Stimulated activated CD4-positive, alpha-beta T cell treated with anti-CD3 and anti-CD28 coated beads, Interleukin-4, amount 100 ng/mL, for 4 hours (primary cell): Measurements from ENCODE around the gene TTYH2.

Experiments
- DNase-seq, 2 experiments: peaks; one replicate each; pipeline ENCODE4 v3.0.0-alpha.2; 2020

TTYH2 gene

DNA sequence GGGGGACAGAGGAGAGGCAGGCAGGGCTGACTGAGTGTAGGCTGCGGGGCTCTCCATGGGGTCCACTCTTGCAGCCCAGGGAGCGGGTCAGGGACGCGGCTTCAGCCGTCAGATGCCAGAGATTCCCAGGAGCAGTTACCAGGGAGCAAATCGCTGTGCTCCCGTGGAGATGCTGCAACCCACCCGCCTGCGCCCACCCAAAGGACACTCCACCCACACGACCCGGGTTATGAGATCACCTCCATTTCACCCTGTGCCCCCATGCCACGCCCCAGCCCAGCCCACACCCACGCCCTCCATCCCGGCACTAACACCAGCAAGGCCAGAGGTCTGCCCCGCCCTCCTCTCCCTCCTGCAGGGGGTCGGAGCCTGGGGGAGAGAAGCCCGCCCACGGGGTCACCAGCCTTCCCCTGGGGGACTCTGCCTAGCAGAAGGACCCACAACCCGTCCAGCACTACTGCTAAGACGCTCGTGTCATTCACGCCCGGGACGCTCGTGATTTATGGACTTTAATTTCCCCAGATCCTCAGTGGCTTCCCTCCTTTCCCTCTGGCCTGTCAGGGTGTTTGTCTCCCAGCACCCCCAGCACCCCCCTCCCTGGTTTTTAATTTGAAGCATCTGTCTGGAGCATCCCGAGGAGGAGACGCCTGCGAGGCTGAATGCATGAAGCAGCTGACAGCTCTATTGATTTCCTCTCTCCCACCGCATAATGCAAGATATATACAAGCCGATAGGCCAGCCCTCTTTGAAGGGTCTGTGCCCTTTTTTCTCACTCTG is 16.6 kb upstream of the TTYH2 start:
- DNase-seq = no peak

DNA sequence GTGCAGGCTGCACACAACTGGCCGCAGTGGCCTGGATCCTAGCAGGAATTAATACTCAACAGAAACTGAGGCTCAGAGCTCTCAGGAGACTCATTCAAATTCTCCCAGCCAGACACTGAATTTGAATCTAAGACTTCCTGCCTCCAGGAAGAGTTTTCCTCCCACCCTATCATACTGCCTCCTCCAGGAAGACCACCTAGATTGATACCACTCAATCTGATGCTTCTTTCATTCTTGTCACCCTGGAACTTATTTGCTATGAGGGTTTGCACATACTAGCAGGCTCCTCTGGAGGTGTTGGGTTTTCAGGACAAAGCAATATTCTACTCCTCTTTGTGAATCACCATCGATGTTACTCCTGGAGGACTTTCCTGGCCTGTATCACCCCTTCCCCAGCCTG is 15.6 kb upstream of the TTYH2 start:
- DNase-seq = no peak

DNA sequence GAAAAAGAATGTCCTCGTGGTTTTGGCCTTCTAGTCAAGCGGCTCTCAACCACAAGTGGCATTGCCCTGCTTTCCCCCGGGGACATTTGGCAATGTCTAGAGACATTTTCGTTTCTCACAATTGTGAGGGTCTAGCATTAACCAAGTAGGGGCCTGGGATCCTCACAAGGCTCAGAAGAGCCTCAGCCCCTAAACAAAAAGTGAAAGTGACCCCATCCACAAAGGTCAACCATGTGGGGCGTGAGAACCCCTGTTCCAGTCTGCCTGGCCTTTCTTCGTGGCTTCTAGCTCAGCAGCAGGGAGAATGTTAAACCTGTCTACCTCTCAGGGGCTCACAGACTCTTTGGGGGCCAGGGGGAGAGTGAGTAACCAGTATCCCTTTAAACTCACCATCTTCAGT is 14.7 kb upstream of the TTYH2 start:
- no peak for DNase-seq

DNA sequence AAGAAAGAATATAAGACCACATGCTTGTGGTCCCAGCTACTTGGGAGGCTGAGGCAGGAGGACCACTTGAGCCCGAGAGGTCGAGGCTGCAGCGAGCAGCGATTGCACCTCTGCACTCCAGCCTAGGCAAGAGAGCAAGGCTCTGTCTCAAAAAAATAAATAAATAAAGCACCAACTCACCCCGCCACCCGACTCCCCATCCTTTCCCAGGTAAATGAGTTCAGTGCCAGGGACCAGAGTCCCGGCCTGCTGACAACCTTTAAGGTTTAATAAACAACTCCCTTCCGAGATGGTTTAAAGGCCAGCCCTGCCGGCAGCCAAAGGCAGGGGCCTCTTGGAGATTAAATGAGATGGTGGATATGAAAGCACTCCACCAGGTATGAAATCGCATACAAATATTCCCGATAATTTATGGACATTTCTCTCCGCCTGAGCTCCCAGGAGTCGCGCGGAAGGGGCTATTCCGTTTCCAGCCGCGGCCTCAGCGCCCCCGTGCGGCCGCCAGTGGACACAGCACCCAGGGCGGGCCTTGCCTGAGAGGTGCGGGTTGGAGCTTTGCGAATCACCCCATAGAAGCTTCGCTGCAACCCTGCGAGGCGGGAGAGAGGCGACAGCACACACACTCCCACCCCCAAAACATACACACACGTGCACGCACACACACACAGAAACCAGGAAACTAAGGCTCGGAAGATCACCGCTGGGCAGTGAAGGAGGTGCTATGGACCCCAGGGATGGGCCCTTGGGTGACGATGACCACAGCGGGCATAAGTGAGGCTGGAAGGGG is 13.9 kb upstream of the TTYH2 start:
- DNase-seq = peak; percentile 46 to 65

DNA sequence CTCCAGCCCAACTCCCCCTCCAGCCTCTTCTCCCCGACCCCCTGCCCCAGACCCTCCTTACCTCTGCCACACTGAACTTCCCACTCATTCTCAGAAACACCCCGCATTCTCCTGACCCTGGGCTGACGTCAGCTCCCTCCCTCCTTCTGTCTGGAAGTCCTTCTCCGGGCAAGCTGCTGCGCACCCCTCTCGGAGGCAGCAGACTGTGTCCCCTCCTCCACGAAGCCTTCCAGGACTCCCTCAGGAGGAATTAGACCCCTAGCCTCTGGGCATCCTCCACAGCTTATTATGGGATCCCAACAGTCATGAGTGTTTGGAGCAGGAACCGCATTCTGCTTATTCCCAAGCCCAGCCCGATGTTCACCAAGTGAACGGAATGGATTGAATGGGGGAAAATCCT is 13.3 kb upstream of the TTYH2 start:
- DNase-seq = no peak

DNA sequence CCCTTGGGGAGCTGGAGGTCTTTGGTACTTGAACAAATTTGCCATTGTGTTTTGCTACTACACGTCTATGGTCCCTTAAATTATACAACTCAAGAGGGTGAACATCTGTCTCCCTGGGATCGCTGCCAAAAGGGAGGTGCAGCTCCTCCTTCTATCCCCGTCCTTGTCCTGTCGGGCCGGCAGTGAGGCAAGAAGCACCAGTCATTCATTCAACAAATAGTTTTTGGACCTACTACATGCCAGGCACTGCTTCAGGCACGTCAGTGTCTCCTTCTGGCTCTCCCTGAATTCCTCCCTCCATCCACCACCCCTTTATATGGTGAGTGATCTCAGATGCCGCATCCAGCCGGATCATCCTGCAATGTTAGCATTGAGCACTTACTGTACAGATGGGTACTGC is 12.1 kb upstream of the TTYH2 start:
- no peak for DNase-seq

DNA sequence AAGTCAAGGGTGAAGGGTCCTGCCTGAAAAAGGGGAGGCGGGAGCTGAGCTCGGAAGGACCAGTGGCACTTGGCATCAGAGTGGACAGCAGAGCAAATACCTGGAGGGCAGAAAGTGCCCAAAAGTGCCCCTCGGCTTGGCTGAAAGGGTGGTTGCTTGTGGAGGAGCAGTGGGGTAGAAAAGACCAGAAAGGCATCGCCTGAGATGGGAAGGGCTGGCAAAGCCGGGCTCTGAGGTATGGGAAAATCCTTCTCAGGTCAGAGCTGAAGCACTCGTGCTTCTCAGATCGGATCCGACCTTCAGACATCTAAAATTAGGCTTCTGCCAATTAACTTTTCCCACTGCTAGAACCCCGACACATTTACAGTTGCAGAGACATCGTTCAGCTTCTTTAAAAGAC is 11.4 kb upstream of the TTYH2 start:
- no peak for DNase-seq

DNA sequence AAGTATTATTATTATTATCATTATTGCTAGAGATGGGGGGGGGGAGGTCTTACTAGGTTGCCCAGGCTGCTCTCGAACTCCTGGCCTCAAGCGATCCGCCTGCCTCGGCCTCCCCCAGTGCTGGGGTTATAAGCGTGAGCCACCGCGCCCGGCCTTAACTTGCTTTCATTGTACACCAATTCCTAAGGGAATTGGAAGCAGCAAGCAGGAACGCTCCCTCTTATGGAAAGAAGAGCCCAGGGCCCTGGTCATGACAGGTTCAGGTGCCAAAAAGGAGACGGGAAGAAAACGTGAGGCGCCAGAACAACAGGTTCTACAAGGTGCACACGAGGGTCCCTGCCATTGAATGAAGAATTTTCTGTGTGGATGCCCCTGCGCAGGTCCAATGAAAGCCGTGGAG is 10.4 kb upstream of the TTYH2 start:
- no peak for DNase-seq

DNA sequence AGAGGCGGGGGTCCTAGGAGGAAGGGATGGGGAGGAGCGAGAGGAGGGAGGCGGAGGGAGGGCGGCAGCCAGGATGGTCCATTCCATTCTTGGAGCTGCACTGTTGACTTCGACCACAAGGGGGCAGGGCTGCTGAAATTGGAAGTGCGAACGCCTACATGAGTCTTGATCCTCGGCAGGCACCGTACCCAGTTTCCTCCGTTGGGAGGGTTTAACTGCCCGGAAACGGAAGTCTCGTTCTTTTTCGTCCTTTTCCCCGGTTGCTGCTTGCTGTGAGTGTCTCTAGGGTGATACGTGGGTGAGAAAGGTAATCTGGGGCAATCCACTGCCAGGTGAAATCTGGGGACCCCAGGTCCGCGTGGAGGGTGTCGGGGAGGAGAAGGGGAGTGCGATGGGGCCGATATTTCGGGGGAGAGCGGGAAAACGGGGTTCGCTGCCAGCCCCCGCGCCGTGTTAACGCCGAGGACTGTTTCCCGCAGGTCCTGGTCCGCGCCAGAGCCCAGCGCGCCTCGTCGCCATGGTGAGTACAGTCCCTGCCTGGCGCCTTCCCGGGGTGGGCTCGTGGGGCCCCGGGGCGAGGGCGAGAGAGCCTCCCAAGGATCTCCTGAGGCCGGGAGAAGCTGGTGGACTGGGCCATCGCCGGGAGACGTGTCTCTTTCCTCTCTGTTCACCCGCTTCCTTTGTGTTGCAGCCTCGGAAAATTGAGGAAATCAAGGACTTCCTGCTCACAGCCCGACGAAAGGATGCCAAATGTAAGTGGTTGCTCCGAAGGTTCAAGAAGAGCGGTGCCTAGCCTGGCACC is 9.7 kb upstream of the TTYH2 start, which contains the start of gene RPL38:
RPL38 (plus strand) TSS at position 240 of the 802 bp plus-strand sequence; CDS start at position 518, 278 bp downstream.
- DNase-seq = peak; percentile 93 to 95

DNA sequence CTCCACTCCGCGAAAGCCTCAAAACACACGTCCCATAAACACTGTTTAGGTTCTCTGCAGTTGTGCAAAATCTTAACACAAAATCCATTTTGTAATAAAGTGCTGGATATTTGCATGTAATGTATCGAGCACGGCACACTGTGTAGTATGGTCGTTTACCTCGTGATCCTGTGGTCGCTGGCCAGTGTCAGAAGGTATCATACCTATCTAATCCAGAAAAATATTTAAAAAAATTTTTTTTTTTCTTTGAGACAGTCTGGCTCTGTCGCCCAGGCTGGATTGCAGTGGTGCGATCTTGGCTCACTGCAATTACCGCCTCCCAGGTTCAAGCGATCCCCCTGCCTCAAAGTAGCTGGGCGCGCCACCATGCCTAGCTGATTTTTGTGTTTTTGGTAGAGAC is 8.9 kb upstream of the TTYH2 start:
- DNase-seq = no peak

DNA sequence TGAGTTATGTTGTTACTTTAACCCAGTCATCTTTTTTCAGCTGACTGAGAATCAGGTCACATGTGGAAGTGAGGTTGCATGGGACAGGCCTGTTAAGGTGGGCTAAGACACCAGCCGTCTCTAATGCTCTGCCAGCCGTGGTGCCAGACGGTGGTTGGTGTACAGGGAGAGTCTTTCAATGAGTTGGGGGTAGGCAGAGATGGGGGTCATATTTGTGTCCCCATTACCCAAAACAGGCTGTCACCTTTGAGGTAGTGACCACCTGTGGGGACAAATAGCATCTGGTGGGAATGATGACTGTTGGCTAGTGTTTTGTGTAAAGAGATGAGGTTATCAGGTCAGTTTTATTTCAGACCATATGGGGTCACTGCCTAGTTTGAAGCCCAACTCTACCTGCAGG is 8.1 kb upstream of the TTYH2 start:
- DNase-seq = no peak

DNA sequence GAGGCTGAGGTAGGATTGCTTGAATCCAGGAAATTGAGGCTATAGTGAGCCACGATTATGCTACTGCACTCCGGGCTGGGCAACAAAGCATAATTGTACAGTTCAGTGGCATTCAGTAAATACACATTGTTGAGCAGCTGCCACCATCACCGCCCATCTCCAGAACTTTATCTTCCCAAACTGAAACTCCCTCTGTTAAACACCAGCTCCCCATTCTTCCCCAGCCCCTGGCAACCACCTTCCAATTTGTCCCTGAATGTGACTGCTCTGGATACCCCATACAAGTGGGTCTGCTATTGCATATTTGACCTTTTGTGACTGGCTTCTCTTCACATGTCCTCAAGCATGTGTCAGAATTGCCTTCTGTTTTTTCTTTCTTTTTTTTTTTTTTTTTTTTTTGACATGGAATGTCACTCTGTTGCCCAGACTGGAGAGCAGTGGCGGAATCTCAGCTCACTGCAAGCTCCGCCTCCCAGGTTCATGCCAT is 7.0 kb upstream of the TTYH2 start:
- no peak for DNase-seq

DNA sequence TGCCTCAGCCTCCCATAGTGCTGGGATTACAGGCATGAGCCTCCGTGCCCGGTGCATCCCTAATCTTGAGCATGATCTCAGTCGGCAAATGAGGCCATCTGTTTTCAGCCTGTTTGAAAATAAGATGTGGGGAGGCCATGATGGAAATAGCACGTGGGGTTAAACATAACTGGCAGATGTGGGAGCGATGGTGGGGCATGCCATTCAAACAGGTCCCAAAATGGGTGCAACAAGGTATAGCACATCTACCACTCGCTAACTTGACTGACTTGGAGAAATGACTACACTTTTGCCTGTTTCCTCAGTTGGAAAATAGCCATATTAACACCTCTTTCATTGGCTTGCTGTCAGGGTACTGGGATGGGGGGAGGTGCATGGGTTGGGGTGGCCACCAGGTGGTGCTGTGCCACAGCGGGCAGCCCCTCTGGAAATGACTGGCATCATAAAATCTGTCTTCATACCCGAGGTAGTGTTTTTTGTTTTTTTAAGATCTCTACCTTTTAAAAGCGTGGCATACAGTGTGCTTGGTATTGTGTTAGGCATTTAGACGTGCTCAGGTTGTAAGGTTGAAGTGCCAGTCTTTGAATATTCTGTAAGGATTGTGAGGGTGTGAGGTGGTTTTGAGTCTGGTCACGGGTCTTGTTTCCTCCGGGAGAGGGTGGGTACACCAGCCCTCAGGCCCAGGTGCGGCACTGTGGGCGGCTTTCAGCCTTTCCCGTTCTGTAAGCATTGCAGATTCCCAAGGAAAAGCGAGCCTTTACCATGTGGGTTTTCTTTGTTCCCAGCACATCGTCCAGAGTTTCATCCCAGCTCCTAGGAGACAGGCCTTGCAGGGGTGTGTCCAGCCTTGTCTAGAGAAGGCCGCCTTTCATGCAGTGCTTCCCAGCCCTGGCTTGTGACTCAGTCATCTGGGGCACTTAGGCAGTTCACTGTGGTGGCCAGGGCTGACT is 2.9 kb upstream of the TTYH2 start:
- peak; percentile 65 to 70 for DNase-seq

DNA sequence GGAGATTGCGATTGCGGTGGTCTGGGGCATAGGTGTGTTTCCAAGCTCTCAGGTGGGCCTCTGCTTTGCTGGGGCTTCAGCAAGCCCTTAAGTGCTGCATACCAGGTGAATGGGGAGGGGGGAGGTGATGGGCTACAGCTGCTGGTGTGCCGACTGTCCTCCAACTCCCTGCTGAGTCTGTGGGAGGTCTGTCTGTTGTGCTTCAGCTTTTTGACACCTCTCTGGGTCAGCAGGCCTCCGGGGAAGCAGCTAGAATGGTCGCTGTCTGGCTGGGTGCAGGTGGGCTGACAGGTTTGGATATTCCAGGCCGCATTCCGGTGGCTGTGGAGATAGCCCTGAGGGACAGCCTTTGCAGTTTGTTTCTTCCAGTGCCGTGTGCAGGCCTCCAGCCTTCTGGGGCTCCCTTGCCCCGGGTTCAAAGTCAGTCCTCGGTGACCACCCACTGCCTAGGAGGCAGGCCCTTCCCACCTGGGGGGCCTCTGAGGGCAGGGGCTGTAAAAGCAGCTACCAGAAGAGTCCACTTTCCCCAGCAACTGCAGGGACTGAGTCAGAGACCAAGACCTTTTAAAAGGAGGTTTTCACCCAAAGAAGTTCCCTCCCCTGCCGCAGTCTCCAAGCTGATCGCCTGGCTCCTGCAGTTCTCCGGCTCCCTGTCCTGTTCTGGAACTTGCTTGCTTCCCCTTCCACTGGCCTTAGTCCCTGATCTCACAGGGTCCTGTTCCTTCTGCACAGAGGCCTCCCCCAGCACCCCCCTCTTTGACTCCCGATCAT is 2.0 kb upstream of the TTYH2 start:
- peak in 1 of 2 experiments; percentile 20 for DNase-seq

DNA sequence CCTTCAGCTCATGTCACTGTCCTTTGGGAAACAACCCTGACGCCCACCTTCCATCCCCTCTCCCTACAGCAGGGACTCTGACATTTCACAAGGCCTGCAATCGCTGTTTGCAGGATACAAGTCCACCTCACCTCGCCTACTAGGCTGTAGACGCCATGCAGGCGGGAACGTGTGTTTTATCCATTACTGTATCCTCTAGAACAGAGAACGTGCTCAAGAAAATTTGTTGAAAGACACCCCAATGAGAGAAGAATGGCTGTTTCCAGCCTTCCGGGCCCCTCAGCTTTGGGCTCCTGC is 1.5 kb upstream of the TTYH2 start:
- DNase-seq = no peak

DNA sequence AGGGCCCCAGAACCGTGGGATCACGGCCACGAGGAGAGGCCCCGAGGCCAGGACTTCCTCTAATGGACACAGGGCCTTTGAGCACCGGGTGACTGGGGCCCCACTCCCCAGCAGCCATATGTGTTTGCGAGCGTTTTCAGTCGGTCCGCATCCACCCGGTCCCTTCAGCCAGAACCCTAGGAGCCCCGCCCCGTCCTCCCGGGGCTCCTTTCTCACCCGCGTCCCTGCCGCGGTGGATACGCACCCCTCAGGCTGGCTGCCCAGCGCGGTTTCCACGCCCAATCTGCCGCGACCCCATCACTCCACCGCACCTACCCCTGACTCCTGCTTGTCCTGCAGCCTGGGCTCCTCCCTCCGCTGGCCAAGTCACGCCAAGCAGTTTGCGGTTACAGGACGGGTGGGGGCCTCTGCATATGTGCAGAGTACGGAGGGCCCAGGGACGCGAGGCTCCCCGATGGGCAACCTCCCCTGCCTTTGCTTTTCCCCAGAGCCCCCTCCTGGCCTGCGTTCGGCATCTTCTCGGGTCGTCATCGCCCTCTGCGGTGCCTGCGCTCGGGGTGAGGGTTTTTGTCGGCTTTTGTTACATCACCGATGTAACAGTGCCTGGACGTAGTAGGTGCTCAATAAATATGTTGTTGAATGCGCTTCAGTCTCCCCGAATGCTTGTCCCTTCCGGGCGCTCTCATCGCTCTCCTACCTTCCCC is 1.0 kb upstream of the TTYH2 start:
- DNase-seq = peak in 1 of 2 experiments; percentile 25

DNA sequence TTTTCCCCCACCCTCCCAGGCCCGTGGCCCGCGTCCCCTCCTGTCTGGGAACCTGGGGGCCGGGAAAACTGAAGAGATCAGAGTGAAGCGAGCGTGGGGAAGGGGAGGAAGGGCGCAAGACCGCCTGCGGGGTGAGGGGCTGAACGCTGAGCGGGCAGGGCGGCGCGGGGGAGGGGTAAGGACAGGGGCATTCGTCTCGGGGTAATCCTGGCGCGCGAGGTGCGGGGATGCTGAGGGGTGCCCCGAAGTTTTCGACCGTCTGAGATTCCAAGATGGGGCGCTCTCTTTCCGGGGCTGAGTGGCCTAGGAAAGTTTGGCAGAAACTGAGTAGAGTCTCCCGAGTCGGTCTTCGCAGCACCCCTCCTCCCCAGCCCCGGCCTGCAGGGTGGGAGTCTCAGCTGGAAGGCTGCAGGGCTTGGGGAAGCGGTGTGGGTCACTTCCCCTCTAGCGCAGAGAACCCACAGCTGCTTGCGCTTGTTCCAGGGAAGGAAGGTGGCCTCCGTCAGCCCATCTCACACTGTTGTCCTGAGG is 555 bp downstream of the TTYH2 start:
- DNase-seq = no peak

DNA sequence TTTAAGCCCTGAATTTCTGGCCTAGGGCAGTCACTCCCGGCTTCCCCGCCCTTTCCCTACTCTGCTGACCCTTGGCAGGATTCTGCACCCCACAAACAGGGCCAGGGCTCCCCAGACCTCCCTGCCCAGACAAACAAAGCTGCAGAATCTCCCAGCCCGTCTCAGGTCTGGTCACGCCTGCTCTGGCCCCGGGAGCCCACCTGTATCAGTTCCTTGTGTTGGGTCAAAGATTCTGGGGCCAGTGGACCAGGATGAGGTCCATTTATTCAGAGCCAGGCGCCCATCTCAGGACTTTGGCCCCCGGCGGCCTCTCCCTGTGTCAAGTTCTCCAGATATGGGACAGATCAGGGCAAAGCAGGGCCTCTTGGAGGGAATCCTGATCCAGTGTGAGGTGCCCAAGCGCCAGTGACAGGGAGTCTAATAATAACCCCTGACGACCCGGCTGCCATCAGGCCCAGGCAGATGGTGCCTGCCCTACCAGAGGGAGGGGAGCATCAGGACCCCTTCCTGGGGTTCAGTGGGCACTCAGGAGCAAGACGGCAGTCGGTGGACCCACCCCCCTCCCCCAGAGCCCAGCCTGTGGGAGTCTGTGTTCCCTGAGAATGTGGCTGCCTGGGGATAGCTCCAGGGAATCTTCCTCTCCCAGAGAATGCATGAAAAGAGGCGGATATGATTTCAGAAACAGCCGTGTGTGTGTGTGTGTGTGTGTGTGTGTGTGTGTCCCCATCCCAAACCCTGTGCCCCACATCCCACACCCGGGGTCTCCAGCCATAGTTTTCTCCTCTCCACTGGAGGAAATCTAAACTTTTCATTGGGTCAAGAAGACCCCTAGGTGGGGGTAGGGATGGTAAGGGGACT is 1.3 kb downstream of the TTYH2 start:
- no peak for DNase-seq

DNA sequence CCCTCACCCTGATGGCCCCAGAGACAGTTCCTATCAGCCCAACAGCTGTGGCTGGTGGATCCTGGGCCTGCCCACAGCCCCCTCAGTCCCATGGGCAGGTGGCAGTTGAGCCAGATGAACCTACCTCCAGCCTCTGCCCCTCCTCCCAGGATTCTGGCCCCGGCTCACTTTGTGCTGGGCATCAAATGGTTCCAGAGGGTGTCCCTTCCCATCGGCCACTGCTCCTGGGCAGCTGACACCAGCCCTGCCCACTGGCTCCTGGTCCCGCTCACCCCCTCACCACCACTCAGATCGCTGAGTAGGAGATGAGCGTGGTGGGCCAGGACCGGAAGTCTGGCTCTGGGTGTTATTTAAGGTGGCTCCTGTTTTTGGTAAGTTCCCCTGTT is 2.0 kb downstream of the TTYH2 start:
- DNase-seq = no peak

DNA sequence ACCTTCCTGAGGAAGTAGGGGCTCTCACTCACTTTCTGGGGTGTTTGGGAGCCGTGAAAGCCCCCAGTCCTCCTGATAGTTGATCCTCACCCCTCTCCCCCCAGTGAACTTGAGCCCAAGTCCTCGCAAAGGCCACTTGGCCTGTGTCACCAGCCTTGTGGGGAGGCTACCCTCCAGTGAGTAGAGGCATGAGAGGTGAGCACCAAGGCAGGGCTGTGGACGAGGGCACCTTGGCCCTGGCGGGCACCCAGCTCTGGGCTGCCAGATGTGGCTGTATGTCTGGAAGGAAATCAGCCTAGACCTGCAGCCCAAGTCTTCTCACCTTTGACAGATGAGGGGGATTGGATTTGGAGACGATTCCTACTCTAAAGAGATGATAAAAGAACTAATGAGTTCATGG is 3.1 kb downstream of the TTYH2 start:
- DNase-seq = no peak
